Peyer's patch (tissue), 4 donors: Measurements from ENCODE around the gene NSMCE4A. TPM values are rescaled to one million over a fixed set of nuclear protein-coding genes. Genes with fewer than 3 reads are reported as not detected.
"Not testable (repeated sequence)": the region's sequence is repeated elsewhere in the genome, so short reads cannot be mapped to it uniquely, and the experiment has no call there.

Experiments
- DNase-seq, 3 donors: peaks; one replicate each; pipeline ENCODE4 v3.0.0-alpha.2; 2017 to 2019
- H3K27ac ChIP-seq, 4 donors: fragments of 200-600 bp; sonication (generic); one replicate each; pipeline ENCODE4 v1.5.1; 2016 to 2019
- H3K27me3 ChIP-seq, 2 donors: fragments of 200-600 bp; sonication (generic); one replicate each; pipeline ENCODE4 v1.5.1; 2019
- H3K36me3 ChIP-seq, 3 donors: fragments of 200-600 bp; sonication (generic); one replicate each; pipeline ENCODE4 v1.5.1; 2016 to 2019
- H3K4me1 ChIP-seq, 4 donors: fragments of 200-600 bp; sonication (generic); one replicate each; pipeline ENCODE4 v1.5.1; 2016 to 2019
- H3K4me3 ChIP-seq, 4 donors: fragments of 200-600 bp; sonication (generic); 1 replicate in 3 of 4; 2 replicates in 1 of 4; pipeline ENCODE4 v1.5.1; 2016 to 2019; ENCODE audit warnings: mild to moderate bottlenecking in 1 of 4
- H3K9me3 ChIP-seq, 4 donors: fragments of 200-600 bp; sonication (generic); one replicate each; pipeline ENCODE4 v1.5.1; 2016 to 2019; ENCODE audit warnings: mild to moderate bottlenecking in 1 of 4
- POLR2A ChIP-seq, 2 donors: fragments of 450-650 bp; IDR thresholded peaks; one replicate each; pipeline ENCODE4 v1.5.1; 2017; ENCODE audit warnings: antibody characterized with exemption in 2 of 2, mild to moderate bottlenecking in 2 of 2, moderate library complexity in 2 of 2
- total RNA-seq, 4 donors: library from RNA; depleted of rRNA; stranded (reverse); fragments of >200 nt; gene quantifications; one replicate each; pipeline ENCODE4 v1.1.0, GENCODE V29; 2016
- TF ChIP-seq, protein P1 (sequence below), 6 experiments: fragments of 450-650 bp in 4 of 6; fragments of 200-600 bp in 2 of 6; sonication (generic) in 1 of 6; IDR thresholded peaks; one replicate each; pipeline ENCODE4 v1.5.1; 2017 to 2019; ENCODE audit warnings: antibody characterized with exemption in 6 of 6, mild to moderate bottlenecking in 3 of 6, moderate library complexity in 1 of 6

Gene NSMCE4A
- total RNA-seq, 4 donors from 2014 or later: 59.9 to 175 (median 114) TPM

- Histone ChIP-seq H3K9me3 (no peaks in the 10 kb centered on the region), H3K4me3 (no peak overlapping the region), H3K4me1 (peaks cover 0 to 10% (median 0%) of the 10 kb centered on the region in 4 donors), H3K36me3 (peaks cover 0 to 39% (median 0%) of the 10 kb centered on the region in 3 donors), H3K27ac (no peak overlapping the region), H3K27me3 (no peaks in the 10 kb centered on the region)
- no peak for DNase-seq
- TF ChIP-seq, protein P1, sequence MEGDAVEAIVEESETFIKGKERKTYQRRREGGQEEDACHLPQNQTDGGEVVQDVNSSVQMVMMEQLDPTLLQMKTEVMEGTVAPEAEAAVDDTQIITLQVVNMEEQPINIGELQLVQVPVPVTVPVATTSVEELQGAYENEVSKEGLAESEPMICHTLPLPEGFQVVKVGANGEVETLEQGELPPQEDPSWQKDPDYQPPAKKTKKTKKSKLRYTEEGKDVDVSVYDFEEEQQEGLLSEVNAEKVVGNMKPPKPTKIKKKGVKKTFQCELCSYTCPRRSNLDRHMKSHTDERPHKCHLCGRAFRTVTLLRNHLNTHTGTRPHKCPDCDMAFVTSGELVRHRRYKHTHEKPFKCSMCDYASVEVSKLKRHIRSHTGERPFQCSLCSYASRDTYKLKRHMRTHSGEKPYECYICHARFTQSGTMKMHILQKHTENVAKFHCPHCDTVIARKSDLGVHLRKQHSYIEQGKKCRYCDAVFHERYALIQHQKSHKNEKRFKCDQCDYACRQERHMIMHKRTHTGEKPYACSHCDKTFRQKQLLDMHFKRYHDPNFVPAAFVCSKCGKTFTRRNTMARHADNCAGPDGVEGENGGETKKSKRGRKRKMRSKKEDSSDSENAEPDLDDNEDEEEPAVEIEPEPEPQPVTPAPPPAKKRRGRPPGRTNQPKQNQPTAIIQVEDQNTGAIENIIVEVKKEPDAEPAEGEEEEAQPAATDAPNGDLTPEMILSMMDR (IDR thresholded peaks at IDR 0.05): no peak
- TF ChIP-seq POLR2A (IDR thresholded peaks at IDR 0.05): no peak
Measured at GRCh38 chr10:121921238-121921931, 53.6 kb downstream of the NSMCE4A start.

DNA sequence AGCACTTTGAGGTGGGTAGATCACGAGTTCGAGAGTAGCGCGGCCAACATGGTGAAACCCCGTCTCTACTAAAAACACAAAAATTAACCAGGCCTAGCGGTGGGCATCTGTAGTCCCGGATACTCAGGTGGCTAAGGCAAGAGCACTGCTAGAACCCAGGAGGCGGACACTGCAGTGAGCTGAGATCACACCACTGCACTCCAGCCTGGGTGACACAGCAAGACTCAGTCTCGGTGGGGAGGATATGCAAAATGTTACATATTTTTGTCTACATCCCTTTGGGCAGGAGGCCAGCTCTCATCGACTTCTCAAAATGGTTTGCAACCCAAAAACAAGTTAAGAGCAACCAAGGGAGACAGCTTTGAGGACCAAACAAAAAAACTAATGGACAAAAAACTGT is 55.4 kb downstream of the NSMCE4A start:
- H3K4me1 ChIP-seq: no peaks in the 10 kb centered on the region
- no peaks in the 10 kb centered on the region for H3K9me3 ChIP-seq
- peaks cover 0 to 39% (median 0%) of the 10 kb centered on the region in 3 donors for H3K36me3 ChIP-seq
- no peaks in the 10 kb centered on the region for H3K27me3 ChIP-seq
- DNase-seq: no peak
- H3K27ac ChIP-seq: no peak overlapping the region
- H3K4me3 ChIP-seq: no peak overlapping the region
- TF ChIP-seq, protein P1 (IDR thresholded peaks at IDR 0.05): no peak
- TF ChIP-seq POLR2A (IDR thresholded peaks at IDR 0.05): no peak

DNA sequence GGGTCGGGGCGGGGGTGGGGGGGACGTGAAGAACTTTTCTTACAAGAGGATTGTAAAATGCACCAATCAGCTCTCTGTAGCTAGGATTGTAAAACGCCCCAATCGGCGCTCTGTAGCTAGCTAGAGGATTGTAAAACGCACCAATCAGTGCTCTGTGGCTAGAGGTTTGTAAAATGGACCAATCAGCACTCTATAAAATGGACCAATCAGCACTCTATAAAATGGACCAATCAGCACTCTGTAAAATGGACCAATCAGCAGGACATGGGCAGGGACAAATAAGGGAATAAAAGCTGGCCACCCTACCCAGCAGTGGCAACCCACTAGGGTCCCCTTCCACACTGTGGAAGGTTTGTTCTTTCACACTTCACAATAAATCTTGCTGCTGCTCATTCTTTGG is 56.2 kb downstream of the NSMCE4A start:
- not testable (repeated sequence) for H3K27me3 ChIP-seq, H3K4me3 ChIP-seq, H3K4me1 ChIP-seq, H3K27ac ChIP-seq, DNase-seq, H3K9me3 ChIP-seq
- peaks cover 0 to 41% (median 0%) of the 10 kb centered on the region in 3 donors for H3K36me3 ChIP-seq

DNA sequence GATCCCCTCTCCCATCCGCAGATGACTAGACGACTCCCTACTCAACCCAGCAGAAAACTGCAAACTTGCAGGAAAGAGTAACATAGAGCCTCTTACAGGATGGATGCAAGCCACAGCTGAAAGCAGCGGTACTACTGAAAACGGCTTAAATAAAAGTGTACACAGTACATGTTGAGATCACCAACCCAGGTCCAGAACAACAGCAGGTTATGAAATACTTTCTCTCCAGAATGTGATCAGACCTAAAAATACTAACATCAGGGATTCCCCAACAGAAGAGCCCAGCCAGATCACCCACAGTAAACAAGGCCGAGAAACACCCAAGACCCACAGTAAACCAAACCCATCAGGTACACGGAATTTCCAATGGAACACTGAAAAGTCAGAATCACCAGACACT is 60.4 kb downstream of the NSMCE4A start:
- Histone ChIP-seq H3K27me3 (no peaks in the 10 kb centered on the region), H3K4me3 (no peak overlapping the region), H3K27ac (no peak overlapping the region), H3K36me3 (peaks cover 0 to 46% (median 0%) of the 10 kb centered on the region in 3 donors), H3K4me1 (no peaks in the 10 kb centered on the region), H3K9me3 (no peaks in the 10 kb centered on the region)
- no peak for DNase-seq
- TF ChIP-seq, protein P1 (IDR thresholded peaks at IDR 0.05): no peak
- TF ChIP-seq POLR2A (IDR thresholded peaks at IDR 0.05): no peak

DNA sequence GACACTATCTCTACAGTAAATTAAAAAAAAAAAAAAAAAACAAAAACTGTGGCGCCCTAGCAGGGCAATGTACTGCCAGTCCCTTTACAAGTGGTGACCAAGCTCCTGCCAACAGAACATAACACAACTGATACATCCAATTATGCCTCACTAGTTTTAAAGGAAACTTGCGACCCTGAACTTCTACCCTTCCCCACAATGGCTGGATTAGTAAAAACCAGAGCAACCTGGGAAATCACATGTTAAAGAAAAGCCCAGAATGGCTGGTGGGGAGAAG is 63.7 kb downstream of the NSMCE4A start:
- H3K4me1 ChIP-seq: no peaks in the 10 kb centered on the region
- H3K36me3 ChIP-seq: peaks cover 0 to 47% (median 0%) of the 10 kb centered on the region in 3 donors
- DNase-seq: no peak
- H3K27me3 ChIP-seq: no peaks in the 10 kb centered on the region
- H3K4me3 ChIP-seq: no peak overlapping the region
- H3K27ac ChIP-seq: no peak overlapping the region
- no peak for TF ChIP-seq POLR2A (IDR thresholded peaks at IDR 0.05)
- TF ChIP-seq, protein P1 (IDR thresholded peaks at IDR 0.05): no peak
- no peaks in the 10 kb centered on the region for H3K9me3 ChIP-seq

- no peak overlapping the region for H3K4me3 ChIP-seq
- peaks cover 0 to 52% (median 0%) of the 10 kb centered on the region in 3 donors for H3K36me3 ChIP-seq
- TF ChIP-seq POLR2A (IDR thresholded peaks at IDR 0.05): no peak
- TF ChIP-seq, protein P1 (IDR thresholded peaks at IDR 0.05): no peak
- H3K4me1 ChIP-seq: no peaks in the 10 kb centered on the region
- no peak overlapping the region for H3K27ac ChIP-seq
- no peaks in the 10 kb centered on the region for H3K9me3 ChIP-seq
- no peak for DNase-seq
- H3K27me3 ChIP-seq: no peaks in the 10 kb centered on the region
Measured at GRCh38 chr10:121910673-121911420, 64.2 kb downstream of the NSMCE4A start.
